ENCODE data around the gene CHST11.

CHST11 gene

GRCh38 chr12:104689635-104690034 lies 232.9 kb downstream of the CHST11 start:
- no peak for DNase-seq (ENCODE audit: low read depth in 1 of 2, low spot score in 1 of 2)

GRCh38 chr12:104691721-104692556 lies 235.2 kb downstream of the CHST11 start:
- no peak for DNase-seq (ENCODE audit: low read depth in 1 of 2, low spot score in 1 of 2)

- no peak for DNase-seq (ENCODE audit: low read depth in 1 of 2, low spot score in 1 of 2)
Observed at GRCh38 chr12:104692557-104693218, 235.9 kb downstream of the CHST11 start.

- no peak for DNase-seq (ENCODE audit: low read depth in 1 of 2, low spot score in 1 of 2)
Observed at GRCh38 chr12:104693493-104693892, 236.7 kb downstream of the CHST11 start.

- DNase-seq (ENCODE audit: low read depth in 1 of 2, low spot score in 1 of 2), result no peak
Observed at GRCh38 chr12:104694161-104694560, 237.4 kb downstream of the CHST11 start.

- DNase-seq (ENCODE audit: low read depth in 1 of 2, low spot score in 1 of 2), result no peak
Observed at GRCh38 chr12:104694711-104695110, 238.0 kb downstream of the CHST11 start.

GRCh38 chr12:104695453-104696148 lies 238.9 kb downstream of the CHST11 start:
- DNase-seq (ENCODE audit: low read depth in 1 of 2, low spot score in 1 of 2), result peak in 1 of 2 donors; percentile 64

GRCh38 chr12:104697186-104697585 lies 240.4 kb downstream of the CHST11 start:
- DNase-seq (ENCODE audit: low read depth in 1 of 2, low spot score in 1 of 2), result no peak

GRCh38 chr12:104698871-104699270 lies 242.1 kb downstream of the CHST11 start:
- no peak for DNase-seq (ENCODE audit: low read depth in 1 of 2, low spot score in 1 of 2)

GRCh38 chr12:104699489-104700190 lies 242.9 kb downstream of the CHST11 start:
- DNase-seq (ENCODE audit: low read depth in 1 of 2, low spot score in 1 of 2), result no peak

- DNase-seq (ENCODE audit: low read depth in 1 of 2, low spot score in 1 of 2), result no peak
Observed at GRCh38 chr12:104700324-104700723, 243.6 kb downstream of the CHST11 start.

- DNase-seq (ENCODE audit: low read depth in 1 of 2, low spot score in 1 of 2), result no peak
Observed at GRCh38 chr12:104701301-104701700, 244.6 kb downstream of the CHST11 start.

GRCh38 chr12:104701756-104702155 lies 245.0 kb downstream of the CHST11 start:
- DNase-seq (ENCODE audit: low read depth in 1 of 2, low spot score in 1 of 2), result no peak

GRCh38 chr12:104702565-104703139 lies 245.9 kb downstream of the CHST11 start:
- no peak for DNase-seq (ENCODE audit: low read depth in 1 of 2, low spot score in 1 of 2)

GRCh38 chr12:104703372-104703771 lies 246.6 kb downstream of the CHST11 start:
- no peak for DNase-seq (ENCODE audit: low read depth in 1 of 2, low spot score in 1 of 2)

- no peak for DNase-seq (ENCODE audit: low read depth in 1 of 2, low spot score in 1 of 2)
Observed at GRCh38 chr12:104704224-104704779, 247.6 kb downstream of the CHST11 start.

- no peak for DNase-seq (ENCODE audit: low read depth in 1 of 2, low spot score in 1 of 2)
Observed at GRCh38 chr12:104707194-104707593, 250.4 kb downstream of the CHST11 start.

- no peak for DNase-seq (ENCODE audit: low read depth in 1 of 2, low spot score in 1 of 2)
Observed at GRCh38 chr12:104707794-104708558, 251.2 kb downstream of the CHST11 start.

- no peak for DNase-seq (ENCODE audit: low read depth in 1 of 2, low spot score in 1 of 2)
Observed at GRCh38 chr12:104708891-104709290, 252.1 kb downstream of the CHST11 start.
